Superior temporal gyrus (tissue), 1 donor: ENCODE results near the gene TFEC.
A peak's percentile ranks its signal among the peaks of the same experiment; 100 is the strongest.
"Not testable (repeated sequence)": the region's sequence is repeated elsewhere in the genome, so short reads cannot be mapped to it uniquely, and the experiment has no call there.

ENCODE experiments used
- DNase-seq: peaks from one replicate; pipeline ENCODE4 v3.0.0-alpha.2; 2016; ENCODE audit errors: extremely low spot score

Gene TFEC

GRCh38 chr7:115988401-115988800 lies 42.2 kb downstream of the TFEC start:
- DNase-seq, result no peak

DNA sequence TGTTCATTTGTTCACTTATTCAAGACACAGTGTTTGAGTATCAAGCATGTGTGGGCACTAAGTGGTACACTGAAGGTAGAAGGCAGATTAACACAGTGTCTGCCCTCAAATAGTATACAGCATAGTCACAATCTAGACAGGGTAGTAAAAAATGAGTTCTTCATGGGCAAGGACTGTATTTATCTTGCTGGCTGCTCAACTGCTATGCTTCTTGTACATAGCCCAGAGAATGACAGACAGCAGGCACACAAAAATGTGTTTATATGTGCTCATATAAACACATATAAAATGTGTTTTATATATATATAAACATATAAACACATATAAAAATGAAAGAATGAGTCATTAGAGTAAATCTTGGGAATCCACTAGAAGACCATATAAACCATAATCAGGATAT lies 43.1 kb downstream of the TFEC start:
- DNase-seq, result no peak

DNA sequence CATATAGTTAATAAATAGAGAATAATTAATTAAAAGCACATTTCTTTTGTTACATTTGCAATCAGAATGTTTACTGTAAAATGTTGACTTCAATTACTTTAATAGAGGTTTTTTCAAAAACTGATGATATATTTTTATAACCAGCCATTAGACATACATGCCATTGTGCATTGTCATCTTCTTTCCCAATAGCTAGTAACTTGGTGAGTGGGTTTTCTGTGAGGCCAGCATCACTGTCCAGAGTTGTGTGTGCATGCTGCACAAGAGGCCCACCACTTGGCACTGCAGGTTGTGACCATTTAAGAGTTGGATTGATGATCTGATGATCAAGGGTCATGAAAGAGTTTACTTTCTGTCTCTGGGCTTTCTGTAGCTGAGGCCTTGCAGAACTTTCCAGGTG lies 46.5 kb downstream of the TFEC start:
- no peak for DNase-seq

- DNase-seq, result no peak
Observed at GRCh38 chr7:115980159-115980558, 50.4 kb downstream of the TFEC start.

- no peak for DNase-seq
Observed at GRCh38 chr7:115976651-115977050, 53.9 kb downstream of the TFEC start.

DNA sequence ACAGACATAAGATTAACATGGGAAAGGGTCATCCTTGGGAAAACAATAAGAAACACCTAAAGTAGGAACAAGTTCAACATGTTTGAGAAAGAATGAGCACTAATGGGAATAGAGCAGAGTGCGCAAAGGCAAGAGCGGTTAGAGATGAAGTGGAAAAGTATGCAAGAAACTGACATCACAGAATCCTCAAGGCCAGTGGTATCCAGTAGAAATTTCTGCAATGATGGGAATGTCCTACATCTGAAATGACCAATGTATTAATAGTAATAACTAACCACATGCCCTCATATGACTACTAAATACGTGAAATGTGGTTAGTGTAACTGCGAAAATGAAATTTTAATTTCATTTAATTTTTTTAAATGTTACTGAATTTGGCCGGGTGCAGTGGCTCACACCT lies 54.8 kb downstream of the TFEC start:
- DNase-seq, result no peak

- no peak for DNase-seq
Observed at GRCh38 chr7:115973406-115973805, 57.2 kb downstream of the TFEC start.

DNA sequence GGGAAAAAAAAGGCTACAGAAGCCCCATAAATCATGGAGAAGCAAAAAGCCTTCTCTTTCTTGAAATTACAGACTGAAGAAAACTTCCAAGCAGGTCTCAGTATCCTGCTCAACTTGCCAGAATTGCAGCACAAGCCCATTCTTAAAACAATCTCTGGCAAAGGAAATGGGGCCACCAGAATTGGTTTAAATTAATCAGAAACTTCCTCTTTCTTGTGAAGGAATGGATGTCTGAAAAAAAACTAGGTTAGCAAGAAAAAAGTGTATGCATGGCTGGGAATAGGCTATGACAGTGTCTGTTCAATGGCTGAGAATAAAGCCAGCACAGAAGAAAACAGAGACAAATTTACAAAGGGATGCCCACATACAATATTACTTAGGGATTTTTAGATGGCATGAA lies 59.1 kb downstream of the TFEC start:
- no peak for DNase-seq

- no peak for DNase-seq
Observed at GRCh38 chr7:115968596-115968995, 62.0 kb downstream of the TFEC start.

DNA sequence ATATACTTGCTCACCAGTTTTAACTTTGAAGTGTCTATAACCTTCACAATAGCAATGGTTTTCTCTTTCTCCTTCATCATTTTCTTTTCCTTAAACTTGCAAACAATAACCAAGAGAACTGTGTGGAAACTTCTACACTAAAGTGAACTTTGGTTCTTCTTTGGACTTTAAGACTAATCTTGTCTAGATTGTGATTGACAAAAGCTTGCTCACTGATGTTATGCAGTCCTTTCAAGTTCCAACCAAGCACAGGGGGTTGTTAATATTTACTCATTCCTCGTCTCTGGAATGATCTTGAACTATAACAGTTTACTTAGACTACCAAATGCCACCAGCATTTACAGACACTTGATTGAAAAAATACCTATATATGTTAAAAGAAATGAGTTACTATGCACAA lies 62.4 kb downstream of the TFEC start:
- DNase-seq, result no peak

DNA sequence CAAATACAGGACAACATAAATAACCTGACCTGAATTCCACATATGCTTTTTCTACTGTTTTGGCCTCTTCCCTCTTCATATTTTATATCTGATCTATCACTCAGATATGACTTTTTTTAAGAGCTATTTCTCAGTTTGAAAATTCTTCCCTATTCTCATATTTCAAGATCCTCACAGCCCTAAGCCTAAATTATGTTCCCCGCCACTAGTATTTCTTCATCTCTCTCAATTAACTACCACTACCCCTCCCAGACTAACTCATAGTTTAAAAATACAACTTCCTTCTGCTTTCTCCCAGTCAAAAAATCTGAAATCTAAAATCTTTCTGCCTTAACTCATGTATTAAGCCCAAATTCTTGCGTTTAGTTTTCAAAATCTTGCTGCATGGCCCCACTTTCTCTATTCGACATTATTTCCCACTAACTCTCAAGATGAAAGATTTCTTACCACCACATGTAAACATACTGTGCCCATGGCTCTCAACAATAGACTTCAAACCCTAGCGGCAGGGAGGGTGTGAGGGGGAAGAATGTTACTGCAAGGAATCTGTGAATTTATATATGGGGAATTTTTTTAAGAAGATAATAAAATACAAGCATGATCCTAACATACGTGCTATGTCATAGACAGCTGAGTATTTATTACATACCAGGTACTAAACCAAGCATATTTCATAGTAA lies 64.6 kb downstream of the TFEC start:
- DNase-seq, result no peak

DNA sequence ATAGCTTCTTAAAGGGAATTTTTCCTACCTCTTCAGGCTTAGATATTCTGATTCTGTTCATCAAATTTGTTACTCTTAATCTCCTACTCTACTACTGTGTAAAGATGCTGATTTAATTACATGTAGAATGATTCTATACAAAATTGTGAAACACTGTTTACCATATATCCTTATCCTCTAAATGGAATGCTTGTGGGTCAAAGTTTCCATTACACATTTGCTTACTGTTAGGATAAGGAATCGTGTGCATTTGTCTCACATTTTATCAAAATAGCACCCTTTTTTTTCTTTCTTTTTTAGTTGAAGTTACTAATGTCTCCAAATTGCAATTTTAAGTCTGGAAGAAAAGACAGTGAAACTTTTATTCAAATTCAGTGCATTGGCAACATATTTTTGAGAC lies 65.3 kb downstream of the TFEC start:
- no peak for DNase-seq

DNA sequence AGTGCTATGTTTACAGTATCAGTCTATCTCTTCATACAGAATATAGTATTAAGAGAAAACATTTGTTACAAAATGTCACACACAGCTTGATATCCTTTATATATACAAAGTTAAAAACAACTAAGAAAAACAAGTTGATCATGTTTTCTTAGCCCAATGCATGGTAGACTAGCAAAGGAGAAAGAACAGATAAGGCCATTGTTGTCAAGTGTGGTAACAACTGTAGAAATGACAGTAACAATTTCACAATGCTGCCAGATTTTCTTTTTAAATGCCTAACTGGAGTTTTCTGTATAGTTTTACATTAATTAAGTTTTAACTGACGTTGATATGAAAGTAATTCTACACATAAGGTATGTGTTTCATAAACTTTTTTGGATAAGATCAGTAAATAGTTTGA lies 65.8 kb downstream of the TFEC start:
- no peak for DNase-seq

DNA sequence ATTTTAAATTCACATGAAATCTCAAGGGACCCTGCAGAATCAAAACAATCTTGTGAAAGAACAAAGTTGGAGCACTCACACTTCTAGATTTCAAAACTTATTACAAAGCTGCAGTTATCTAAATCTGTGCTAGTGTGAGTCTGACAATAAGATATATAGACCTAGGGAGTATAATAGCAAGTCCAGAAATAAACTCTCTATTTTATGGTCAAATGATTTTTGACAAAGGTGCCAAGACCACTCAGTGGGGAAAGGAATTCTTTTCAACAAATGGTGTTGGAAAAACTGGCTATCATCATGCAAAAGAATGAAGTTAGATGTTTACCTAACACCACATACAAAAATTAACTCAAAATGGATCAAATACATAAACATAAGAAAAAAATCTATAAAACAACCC lies 68.2 kb downstream of the TFEC start:
- DNase-seq, result no peak

DNA sequence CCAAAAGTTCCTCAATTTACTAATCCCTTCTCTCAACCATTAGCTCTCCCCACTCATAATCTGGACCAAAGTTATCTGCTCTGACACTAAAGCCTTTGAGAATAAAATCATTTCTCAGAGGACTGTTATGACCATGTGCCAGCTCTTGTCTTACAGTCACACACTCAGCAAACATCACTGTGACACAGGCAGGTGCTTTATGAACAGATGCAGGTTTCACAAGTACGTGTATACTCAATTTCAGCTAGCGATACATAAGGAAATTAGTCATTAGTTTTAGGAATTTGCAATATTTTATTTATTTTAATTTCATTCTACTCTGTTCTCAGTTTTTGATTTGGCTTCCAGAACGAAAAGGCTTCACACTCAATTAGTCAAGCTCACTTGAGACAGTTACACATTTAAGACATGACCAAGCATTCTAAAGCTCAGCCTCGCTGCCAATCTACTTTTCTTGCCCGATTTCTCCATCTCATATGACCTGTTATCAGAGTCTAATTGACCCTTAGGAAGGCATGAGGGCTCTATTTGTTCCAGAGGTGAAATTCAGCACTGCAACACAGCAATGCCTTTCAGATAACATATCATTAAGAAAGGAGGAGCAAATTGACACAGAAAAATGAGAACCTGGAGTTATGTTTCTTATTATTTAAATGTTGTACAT lies 76.8 kb downstream of the TFEC start:
- DNase-seq, result no peak

- DNase-seq, result no peak
Observed at GRCh38 chr7:115952832-115953231, 77.7 kb downstream of the TFEC start.

GRCh38 chr7:115951547-115951946 lies 79.0 kb downstream of the TFEC start:
- DNase-seq, result no peak

DNA sequence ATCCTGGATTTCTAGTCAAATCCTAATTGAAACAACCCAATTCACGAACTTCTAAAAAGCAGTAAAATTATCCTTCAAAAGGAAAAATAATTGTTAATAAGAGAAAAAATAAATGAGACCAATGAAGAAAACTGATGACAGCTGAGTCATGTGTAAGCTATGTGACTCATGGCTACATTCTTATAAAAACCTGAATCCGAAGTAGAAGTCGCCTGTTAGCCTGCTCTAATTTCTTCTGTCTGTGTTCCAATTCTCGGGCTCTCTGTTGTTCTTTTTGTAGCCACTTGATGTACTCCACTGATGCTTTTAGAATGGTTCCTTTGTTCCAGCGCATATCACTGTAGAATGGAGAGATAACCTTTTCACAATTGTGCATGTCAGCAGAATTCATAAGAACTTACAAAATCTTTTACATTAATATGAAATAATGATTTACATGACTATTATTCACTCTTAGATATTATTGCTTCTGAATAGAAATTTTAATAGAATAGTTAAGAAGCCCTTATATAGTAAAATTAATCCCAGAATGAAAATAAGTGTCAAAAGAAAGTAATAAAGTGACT lies 88.8 kb downstream of the TFEC start:
- no peak for DNase-seq

DNA sequence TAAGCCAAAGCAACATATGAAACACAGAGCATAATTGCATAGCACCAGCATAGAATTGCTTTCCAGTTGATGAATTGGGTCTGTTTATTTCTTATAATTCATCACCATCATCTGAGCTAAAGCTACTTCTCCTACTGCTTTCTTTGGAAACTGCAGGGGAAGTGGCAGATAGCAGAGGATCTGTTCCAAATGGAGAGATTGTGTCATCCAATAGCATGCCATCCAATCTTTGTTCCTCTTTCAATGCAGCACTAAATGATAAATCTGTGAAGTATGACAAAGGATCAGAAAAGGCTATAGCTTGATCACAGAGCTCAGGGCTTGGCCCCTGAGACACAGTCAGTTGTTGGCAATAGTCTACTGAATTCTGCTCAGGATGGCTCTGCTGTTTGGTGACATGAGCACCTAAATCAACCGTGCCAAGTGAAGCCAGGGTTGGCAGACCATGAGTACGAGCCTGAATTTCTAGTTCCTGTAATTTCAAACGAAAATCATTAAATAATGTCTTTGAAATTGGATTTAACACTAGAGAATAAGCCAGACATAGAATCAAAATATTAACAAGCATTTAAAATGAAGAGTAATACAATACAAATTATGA lies 90.0 kb downstream of the TFEC start:
- DNase-seq, result peak; percentile 23

- DNase-seq, result no peak
Observed at GRCh38 chr7:115937960-115938359, 92.6 kb downstream of the TFEC start.

DNA sequence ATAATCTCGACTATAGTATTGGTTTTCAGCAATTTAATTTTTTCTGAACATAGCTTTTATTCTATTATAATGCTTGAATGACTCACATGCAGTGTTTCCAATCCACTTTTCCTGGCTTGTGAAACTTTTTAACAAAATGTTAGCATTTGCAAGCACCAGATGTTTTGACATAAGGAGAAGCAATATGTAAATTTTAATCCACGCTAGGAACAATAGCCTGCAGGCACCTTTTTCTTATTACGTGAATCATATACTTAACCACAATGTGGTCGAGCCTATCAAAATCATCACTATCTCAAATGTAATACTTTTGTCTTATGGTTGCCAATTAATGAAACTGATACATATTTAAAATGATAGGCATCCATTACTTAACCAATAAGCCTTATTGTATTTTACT lies 97.1 kb downstream of the TFEC start:
- DNase-seq, result no peak

GRCh38 chr7:115932880-115933279 lies 97.7 kb downstream of the TFEC start:
- DNase-seq, result no peak

DNA sequence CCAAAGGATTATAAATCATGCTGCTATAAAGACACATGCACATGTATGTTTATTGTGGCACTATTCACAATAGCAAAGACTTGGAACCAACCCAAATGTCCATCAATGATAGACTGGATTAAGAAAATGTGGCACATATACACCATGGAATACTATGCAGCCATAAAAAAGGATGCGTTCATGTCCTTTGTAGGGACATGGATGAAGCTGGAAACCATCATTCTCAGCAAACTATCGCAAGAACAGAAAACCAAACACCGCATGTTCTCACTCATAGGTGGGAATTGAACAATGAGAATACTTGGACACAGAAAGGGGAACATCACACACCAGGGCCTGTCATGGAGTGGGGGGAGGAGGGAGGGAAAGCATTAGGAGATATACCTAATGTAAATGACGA lies 100.4 kb downstream of the TFEC start:
- DNase-seq, result not testable (repeated sequence)
